ENCODE measurements around the gene AK8.

The AK8 gene

DNA sequence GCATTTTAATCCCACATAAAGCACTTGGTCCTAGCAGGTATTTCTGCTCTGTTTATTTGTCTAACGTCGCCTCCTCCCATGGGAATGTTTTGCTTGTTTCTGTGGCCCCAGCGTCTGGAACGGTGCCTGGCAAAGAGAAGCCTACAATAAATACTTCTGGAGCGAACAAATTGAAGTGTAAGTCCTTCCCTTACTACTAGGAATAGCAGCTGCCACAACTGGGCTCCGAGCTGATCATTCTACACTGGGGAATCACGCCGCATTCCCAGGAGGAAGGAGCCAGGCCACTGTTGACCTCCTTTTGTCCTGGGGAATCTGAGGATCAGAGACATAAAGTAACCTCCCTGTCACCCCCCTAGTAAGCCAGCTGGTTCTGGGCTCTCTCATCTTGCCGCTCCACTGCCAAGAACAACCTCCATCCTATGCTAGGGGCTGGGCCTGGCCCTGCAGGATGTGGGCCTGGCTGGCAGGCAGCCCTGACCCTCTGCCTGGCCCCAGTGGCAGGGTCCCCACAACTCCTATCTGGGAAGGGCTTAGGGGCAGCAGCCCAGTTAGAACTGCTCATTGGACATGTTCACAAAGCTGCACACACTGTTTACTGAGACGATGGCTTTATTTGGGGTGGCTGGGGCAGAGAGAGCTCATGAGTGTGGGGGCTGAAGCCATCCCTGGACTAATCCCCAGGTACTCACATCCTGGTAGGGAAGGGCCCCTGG is 125.0 kb downstream of the AK8 start:
- Histone ChIP-seq H2AFZ (ENCODE audit: low read length) (no peak overlapping the region), H3K4me1 (ENCODE audit: insufficient read depth, low read length, poor library complexity, severe bottlenecking) (no peaks in the 10 kb centered on the region), H3K27me3 (ENCODE audit: insufficient read depth, low read length, poor library complexity, severe bottlenecking) (no peaks in the 10 kb centered on the region), H3K79me2 (ENCODE audit: insufficient read depth, low read length) (no peaks in the 10 kb centered on the region), H3K4me3 (ENCODE audit: low read length, poor library complexity, severe bottlenecking) (no peak overlapping the region), H4K20me1 (ENCODE audit: insufficient read depth, low read length, poor library complexity, severe bottlenecking) (no peaks in the 10 kb centered on the region), H3K9me2 (replicated peaks; ENCODE audit: low read depth, low read length) (no peaks in the 10 kb centered on the region), H3K9ac (ENCODE audit: low read depth, low read length, poor library complexity, severe bottlenecking) (no peak overlapping the region), H3K4me2 (ENCODE audit: low read depth, low read length, poor library complexity, severe bottlenecking) (no peak overlapping the region), H3K36me3 (ENCODE audit: insufficient read depth, low read length) (no peaks in the 10 kb centered on the region), H3K9me3 (ENCODE audit: insufficient read depth, low read depth, low read length) (no peaks in the 10 kb centered on the region), H3F3A (ENCODE audit: low read depth) (no peaks in the 10 kb centered on the region)
- TF ChIP-seq EZH2phosphoT487 (IDR thresholded peaks at IDR 0.05; ENCODE audit: borderline replicate concordance) = no peak
- TF ChIP-seq, protein P1, sequence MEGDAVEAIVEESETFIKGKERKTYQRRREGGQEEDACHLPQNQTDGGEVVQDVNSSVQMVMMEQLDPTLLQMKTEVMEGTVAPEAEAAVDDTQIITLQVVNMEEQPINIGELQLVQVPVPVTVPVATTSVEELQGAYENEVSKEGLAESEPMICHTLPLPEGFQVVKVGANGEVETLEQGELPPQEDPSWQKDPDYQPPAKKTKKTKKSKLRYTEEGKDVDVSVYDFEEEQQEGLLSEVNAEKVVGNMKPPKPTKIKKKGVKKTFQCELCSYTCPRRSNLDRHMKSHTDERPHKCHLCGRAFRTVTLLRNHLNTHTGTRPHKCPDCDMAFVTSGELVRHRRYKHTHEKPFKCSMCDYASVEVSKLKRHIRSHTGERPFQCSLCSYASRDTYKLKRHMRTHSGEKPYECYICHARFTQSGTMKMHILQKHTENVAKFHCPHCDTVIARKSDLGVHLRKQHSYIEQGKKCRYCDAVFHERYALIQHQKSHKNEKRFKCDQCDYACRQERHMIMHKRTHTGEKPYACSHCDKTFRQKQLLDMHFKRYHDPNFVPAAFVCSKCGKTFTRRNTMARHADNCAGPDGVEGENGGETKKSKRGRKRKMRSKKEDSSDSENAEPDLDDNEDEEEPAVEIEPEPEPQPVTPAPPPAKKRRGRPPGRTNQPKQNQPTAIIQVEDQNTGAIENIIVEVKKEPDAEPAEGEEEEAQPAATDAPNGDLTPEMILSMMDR (conservative IDR thresholded peaks at IDR 0.05; ENCODE audit: low read length) = no peak

DNA sequence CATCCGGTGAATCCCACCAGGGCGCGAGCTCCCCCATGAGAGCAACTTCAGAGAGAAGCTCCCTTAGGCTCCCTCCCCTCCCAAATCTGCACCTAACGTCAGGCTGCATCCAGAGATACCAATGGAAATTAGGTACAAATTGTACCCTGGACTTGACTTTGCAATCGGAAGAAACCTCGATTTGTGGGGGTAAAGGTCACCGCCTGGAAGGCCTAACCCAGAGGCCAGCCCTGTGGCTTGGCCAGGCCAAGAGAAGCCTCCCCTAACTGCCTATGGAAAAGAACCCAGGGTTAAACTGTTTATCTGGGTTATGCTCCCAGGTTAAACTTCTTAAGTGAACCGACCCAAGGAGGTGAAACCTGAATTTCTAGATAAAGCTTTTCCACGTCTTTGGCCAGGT is 127.4 kb downstream of the AK8 start:
- Histone ChIP-seq H3K4me3 (ENCODE audit: low read length, poor library complexity, severe bottlenecking) (no peak overlapping the region), H2AFZ (ENCODE audit: low read length) (no peak overlapping the region), H3F3A (ENCODE audit: low read depth) (no peaks in the 10 kb centered on the region), H3K4me1 (ENCODE audit: insufficient read depth, low read length, poor library complexity, severe bottlenecking) (no peaks in the 10 kb centered on the region), H3K79me2 (ENCODE audit: insufficient read depth, low read length) (no peaks in the 10 kb centered on the region), H3K9me3 (ENCODE audit: insufficient read depth, low read depth, low read length) (no peaks in the 10 kb centered on the region), H3K9ac (ENCODE audit: low read depth, low read length, poor library complexity, severe bottlenecking) (no peak overlapping the region), H3K27me3 (ENCODE audit: insufficient read depth, low read length, poor library complexity, severe bottlenecking) (no peaks in the 10 kb centered on the region), H3K36me3 (ENCODE audit: insufficient read depth, low read length) (no peaks in the 10 kb centered on the region), H3K9me2 (replicated peaks; ENCODE audit: low read depth, low read length) (no peaks in the 10 kb centered on the region), H3K4me2 (ENCODE audit: low read depth, low read length, poor library complexity, severe bottlenecking) (no peak overlapping the region), H4K20me1 (ENCODE audit: insufficient read depth, low read length, poor library complexity, severe bottlenecking) (no peaks in the 10 kb centered on the region)
- TF ChIP-seq EZH2phosphoT487 (IDR thresholded peaks at IDR 0.05; ENCODE audit: borderline replicate concordance) = no peak
- TF ChIP-seq, protein P1 (conservative IDR thresholded peaks at IDR 0.05; ENCODE audit: low read length) = no peak

DNA sequence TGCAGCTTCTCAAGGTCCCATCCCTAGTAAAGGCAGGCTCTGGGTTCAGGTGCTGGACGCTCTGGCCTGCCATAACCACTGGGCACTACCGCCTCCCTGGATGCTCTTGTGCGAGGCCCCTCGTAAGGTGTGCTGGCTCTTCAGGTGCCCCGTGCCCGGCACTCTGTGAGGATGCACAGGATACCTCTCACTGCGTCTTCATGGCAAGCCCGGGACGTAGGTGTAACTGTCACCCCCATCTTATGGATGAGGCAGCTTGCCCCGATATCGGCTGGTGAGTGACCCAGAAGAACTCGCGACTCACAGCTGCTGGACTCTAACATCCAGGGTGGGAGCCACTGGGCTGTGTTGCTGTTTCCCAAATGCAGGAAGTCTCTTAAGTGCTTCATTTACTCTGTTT is 128.8 kb downstream of the AK8 start:
- H3K4me3 ChIP-seq (ENCODE audit: low read length, poor library complexity, severe bottlenecking) = no peak overlapping the region
- no peaks in the 10 kb centered on the region for H3K79me2 ChIP-seq (ENCODE audit: insufficient read depth, low read length)
- H4K20me1 ChIP-seq (ENCODE audit: insufficient read depth, low read length, poor library complexity, severe bottlenecking) = no peaks in the 10 kb centered on the region
- no peak overlapping the region for H3K4me2 ChIP-seq (ENCODE audit: low read depth, low read length, poor library complexity, severe bottlenecking)
- H3K9me2 ChIP-seq (replicated peaks; ENCODE audit: low read depth, low read length) = no peaks in the 10 kb centered on the region
- no peak overlapping the region for H2AFZ ChIP-seq (ENCODE audit: low read length)
- no peak overlapping the region for H3K9ac ChIP-seq (ENCODE audit: low read depth, low read length, poor library complexity, severe bottlenecking)
- no peaks in the 10 kb centered on the region for H3K4me1 ChIP-seq (ENCODE audit: insufficient read depth, low read length, poor library complexity, severe bottlenecking)
- H3K9me3 ChIP-seq (ENCODE audit: insufficient read depth, low read depth, low read length) = no peaks in the 10 kb centered on the region
- TF ChIP-seq, protein P1 (conservative IDR thresholded peaks at IDR 0.05; ENCODE audit: low read length) = no peak
- no peak for TF ChIP-seq EZH2phosphoT487 (IDR thresholded peaks at IDR 0.05; ENCODE audit: borderline replicate concordance)
- no peaks in the 10 kb centered on the region for H3F3A ChIP-seq (ENCODE audit: low read depth)
- no peaks in the 10 kb centered on the region for H3K27me3 ChIP-seq (ENCODE audit: insufficient read depth, low read length, poor library complexity, severe bottlenecking)
- H3K36me3 ChIP-seq (ENCODE audit: insufficient read depth, low read length) = no peaks in the 10 kb centered on the region

All from Loucy (cell line).